Astrocyte of the cerebellum (primary cell): ENCODE results near the gene ATP13A3.
A peak's percentile ranks its signal among the peaks of the same experiment; 100 is the strongest.

Experiments
- DNase-seq: peaks from one replicate; pipeline ENCODE4 v3.0.0-alpha.2; 2011; ENCODE audit warnings: low read depth
- H3K4me3 ChIP-seq: 2 replicates; pipeline ENCODE4 v1.5.1; 2011; ENCODE audit warnings: mild to moderate bottlenecking, low read depth, low read length, moderate library complexity
- in situ Hi-C: cut with HindIII; loops from 2 replicates; pipeline ENCODE4 v1.10.0; 2017; ENCODE audit warnings: low sequenced_read_pairs
- TF ChIP-seq, protein P1 (sequence below): IDR thresholded peaks from 2 replicates; pipeline ENCODE4 v1.5.1; 2012; ENCODE audit warnings: low read length, low read depth, moderate library complexity, mild to moderate bottlenecking; ENCODE audit errors: missing control alignments

Gene ATP13A3

DNA sequence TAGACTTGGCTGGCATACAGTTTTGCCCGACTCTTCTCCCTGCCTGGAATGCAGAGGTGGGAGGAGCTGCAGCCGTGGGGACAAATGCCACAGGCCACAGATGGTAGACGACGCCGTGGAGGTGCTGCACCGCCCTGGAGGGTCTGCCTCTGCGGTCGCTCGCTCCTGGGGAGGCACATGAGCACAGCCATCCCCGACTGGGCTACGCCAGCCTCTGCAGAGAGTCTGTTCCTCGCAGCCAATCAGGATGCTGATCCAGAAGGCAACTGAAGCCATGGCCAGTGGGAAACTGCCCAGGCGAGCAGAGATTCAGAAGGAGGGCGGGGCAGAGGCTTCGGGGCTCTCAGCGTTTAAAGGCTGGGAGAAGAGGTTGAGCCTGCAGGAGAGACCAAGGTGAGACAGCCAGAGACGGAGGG, 105.3 kb downstream of the ATP13A3 start:
- in situ Hi-C loops: no loop called here
- H3K4me3 ChIP-seq: peak overlapping the region; percentile 2
- no peak for DNase-seq
- TF ChIP-seq, protein P1, sequence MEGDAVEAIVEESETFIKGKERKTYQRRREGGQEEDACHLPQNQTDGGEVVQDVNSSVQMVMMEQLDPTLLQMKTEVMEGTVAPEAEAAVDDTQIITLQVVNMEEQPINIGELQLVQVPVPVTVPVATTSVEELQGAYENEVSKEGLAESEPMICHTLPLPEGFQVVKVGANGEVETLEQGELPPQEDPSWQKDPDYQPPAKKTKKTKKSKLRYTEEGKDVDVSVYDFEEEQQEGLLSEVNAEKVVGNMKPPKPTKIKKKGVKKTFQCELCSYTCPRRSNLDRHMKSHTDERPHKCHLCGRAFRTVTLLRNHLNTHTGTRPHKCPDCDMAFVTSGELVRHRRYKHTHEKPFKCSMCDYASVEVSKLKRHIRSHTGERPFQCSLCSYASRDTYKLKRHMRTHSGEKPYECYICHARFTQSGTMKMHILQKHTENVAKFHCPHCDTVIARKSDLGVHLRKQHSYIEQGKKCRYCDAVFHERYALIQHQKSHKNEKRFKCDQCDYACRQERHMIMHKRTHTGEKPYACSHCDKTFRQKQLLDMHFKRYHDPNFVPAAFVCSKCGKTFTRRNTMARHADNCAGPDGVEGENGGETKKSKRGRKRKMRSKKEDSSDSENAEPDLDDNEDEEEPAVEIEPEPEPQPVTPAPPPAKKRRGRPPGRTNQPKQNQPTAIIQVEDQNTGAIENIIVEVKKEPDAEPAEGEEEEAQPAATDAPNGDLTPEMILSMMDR: no peak

DNA sequence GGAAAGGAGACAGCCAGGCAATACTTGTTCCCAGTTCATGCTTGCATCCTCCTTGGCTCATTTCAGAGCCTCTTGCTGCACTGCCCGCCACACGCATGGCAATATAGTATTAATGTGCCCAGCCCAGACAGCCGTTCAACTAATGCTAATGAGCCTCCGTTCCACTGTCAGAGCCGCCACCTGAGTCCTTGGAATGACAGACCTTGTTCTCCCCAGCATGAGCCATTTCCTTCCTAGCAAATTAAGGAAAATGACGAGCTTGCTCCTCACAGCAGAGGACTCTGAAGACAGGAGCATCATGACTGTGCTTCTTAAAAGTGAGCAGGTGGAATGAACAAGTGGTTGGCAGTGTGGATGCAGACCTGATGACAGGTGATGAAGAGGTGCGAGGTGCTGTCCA, 106.5 kb downstream of the ATP13A3 start:
- DNase-seq: no peak
- in situ Hi-C loops: no loop called here
- H3K4me3 ChIP-seq: no peak overlapping the region
- TF ChIP-seq, protein P1: no peak

GRCh38 chr3:194379651-194380050, 107.2 kb downstream of the ATP13A3 start:
- in situ Hi-C loops: no loop called here
- TF ChIP-seq, protein P1: no peak
- no peak overlapping the region for H3K4me3 ChIP-seq
- no peak for DNase-seq

- TF ChIP-seq, protein P1: no peak
- in situ Hi-C loops: no loop called here
- no peak for DNase-seq
- no peak overlapping the region for H3K4me3 ChIP-seq
Measured at GRCh38 chr3:194379231-194379630, 107.6 kb downstream of the ATP13A3 start.

DNA sequence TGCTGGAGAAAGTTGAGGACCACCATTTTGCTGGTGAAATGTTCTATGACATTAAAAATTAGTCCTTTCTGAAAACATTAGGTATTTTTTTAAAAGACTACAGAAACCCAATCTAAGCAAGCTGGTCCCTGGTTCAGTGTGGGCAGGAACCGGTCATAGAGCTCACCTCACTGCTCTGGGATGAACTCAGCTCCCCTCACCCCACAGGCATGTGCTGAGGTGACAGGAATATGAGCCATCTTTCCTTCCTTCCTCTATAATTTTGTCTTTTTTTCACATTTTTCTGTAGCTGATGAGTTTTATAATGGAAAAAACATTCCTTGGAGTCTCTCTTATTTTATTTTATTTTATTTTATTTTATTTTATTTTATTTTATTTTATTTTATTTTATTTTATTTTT, 109.1 kb downstream of the ATP13A3 start:
- in situ Hi-C loops: no loop called here
- no peak overlapping the region for H3K4me3 ChIP-seq
- TF ChIP-seq, protein P1: no peak
- DNase-seq: no peak

DNA sequence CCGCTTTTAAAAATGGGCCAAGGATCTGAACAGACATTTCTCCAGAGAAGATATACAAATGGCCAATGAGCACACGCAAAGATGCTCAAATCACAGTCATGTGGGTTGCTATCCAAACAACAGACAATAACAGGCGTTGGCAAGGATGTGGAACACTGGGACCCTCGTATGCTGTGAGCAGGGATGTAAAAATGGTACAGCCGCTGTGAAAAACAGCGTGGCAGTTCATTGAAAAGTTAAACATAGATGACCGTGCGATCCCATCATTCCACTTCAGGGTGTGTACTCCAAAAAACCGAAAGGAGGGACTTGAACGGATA, 110.6 kb downstream of the ATP13A3 start:
- no peak overlapping the region for H3K4me3 ChIP-seq
- in situ Hi-C loops: no loop called here
- DNase-seq: no peak
- TF ChIP-seq, protein P1: no peak

GRCh38 chr3:194375473-194376240, 111.1 kb downstream of the ATP13A3 start:
- in situ Hi-C loops: no loop called here
- no peak overlapping the region for H3K4me3 ChIP-seq
- DNase-seq: no peak
- TF ChIP-seq, protein P1: no peak
